ENCODE results near the gene MARK1. TPM values are rescaled to one million over a fixed set of nuclear protein-coding genes. Genes with fewer than 3 reads are reported as not detected.

The MARK1 gene
- total and polyA plus RNA-seq, 9 of the 15 experiments (the other 6 are each of a cell fraction or from before 2014, with no cell fraction given), result not detected

GRCh38 chr1:220669005-220669404, 141.1 kb downstream of the MARK1 start:
- DNase-seq (ENCODE audit: extremely low read depth in 1 of 4, low spot score in 3 of 4) (no peak), FAIRE-seq (no peak), ATAC-seq (no peak)
- in situ Hi-C loops (cut with MboI), result no loop called here
- no peak overlapping the region for H3K27ac ChIP-seq (ENCODE audit: extremely low read depth, low read depth, low read length)
- no peak overlapping the region for H2AFZ ChIP-seq (ENCODE audit: low read depth, low read length)
- no peaks in the 10 kb centered on the region for H3K4me1 ChIP-seq (replicated peaks in 1 of 2; ENCODE audit: control insufficient read depth in 2 of 2, insufficient read depth in 2 of 2, low read length in 2 of 2)
- H3K9ac ChIP-seq (ENCODE audit: insufficient read depth in 1 of 2, low read depth in 2 of 2, low read length in 2 of 2), result no peak overlapping the region
- H3K36me3 ChIP-seq (ENCODE audit: control insufficient read depth, insufficient read depth, low read length), result no peaks in the 10 kb centered on the region
- H3K9me3 ChIP-seq (replicated peaks; ENCODE audit: control insufficient read depth, insufficient read depth, low read depth, low read length), result no peaks in the 10 kb centered on the region
- no peak overlapping the region for H3K4me2 ChIP-seq (ENCODE audit: insufficient read depth, low read length)
- TF ChIP-seq TAF1 (IDR thresholded peaks at IDR 0.05; ENCODE audit: control insufficient read depth, extremely low read depth, insufficient read depth, low read length, severe bottlenecking), result no peak
- TF ChIP-seq AFF1 (IDR thresholded peaks at IDR 0.05; ENCODE audit: low read depth in 1 of 2, partially characterized antibody in 2 of 2), result no peak
- no peak for TF ChIP-seq HDAC3 (IDR thresholded peaks at IDR 0.05; ENCODE audit: borderline replicate concordance, partially characterized antibody)
- ChIA-PET POLR2A (interaction anchor here (0.6 to 1.1 kb wide), 4 partner anchors 11 to 95 kb away, joined by 3 read pairs; no protein-coding TSS in a partner anchor), CTCF (ENCODE audit: low intra/inter-chr PET ratio) (no interaction called here)
- H3K27me3 ChIP-seq (ENCODE audit: control insufficient read depth in 2 of 2, insufficient read depth in 2 of 2, low read length in 2 of 2), result 0 out of 5 replicates have a peak, but pooled peaks cover 0 to 4% of the 10 kb centered on the region in 2 experiments
- intact Hi-C loops (cut with micrococcal nuclease), result no loop called here
- H3K4me3 ChIP-seq, result no peak overlapping the region
- WGBS (ENCODE audit: insufficient coverage, low coverage, missing lambda C conversion rate), result 0% methylated on average over 1 of the region's 1 CpG
- BruUV-seq (replicated peaks), result no TSS peak
- H3K9me1 ChIP-seq (ENCODE audit: control insufficient read depth, insufficient read depth, low read length), result no peaks in the 10 kb centered on the region
- H3K79me2 ChIP-seq (ENCODE audit: control insufficient read depth, insufficient read depth, low read length), result no peaks in the 10 kb centered on the region
- H4K20me1 ChIP-seq (replicated peaks; ENCODE audit: control insufficient read depth, insufficient read depth, low read length), result no peaks in the 10 kb centered on the region

Measured in K562 (cell line).